Transverse colon (tissue), 4 donors: ENCODE results near the gene C1orf174. TPM values are rescaled to one million over a fixed set of nuclear protein-coding genes. Genes with fewer than 3 reads are reported as not detected.

Experiments used
- DNase-seq: peaks from one replicate; pipeline ENCODE4 v3.0.0-alpha.2; 2019
- H3K27ac ChIP-seq, 4 donors: fragments of 200-600 bp; sonication (generic); 2 replicates each; pipeline ENCODE4 v1.5.1; 2016 to 2018; ENCODE audit warnings: inconsistent platforms in 4 of 4
- H3K27me3 ChIP-seq: fragments of 200-600 bp; sonication (generic); 2 replicates; pipeline ENCODE4 v1.5.1; 2017; ENCODE audit warnings: inconsistent platforms
- H3K36me3 ChIP-seq, 4 donors: fragments of 200-600 bp; sonication (generic); 2 replicates each; pipeline ENCODE4 v1.5.1; 2017 to 2019; ENCODE audit warnings: inconsistent platforms in 4 of 4
- H3K4me1 ChIP-seq, 4 donors: fragments of 200-600 bp; sonication (generic); 2 replicates each; pipeline ENCODE4 v1.5.1; 2017 to 2020; ENCODE audit warnings: inconsistent platforms in 4 of 4
- H3K4me3 ChIP-seq, 4 donors: fragments of 200-600 bp; sonication (generic); 1 replicate in 1 of 4; 2 replicates in 3 of 4; pipeline versions ENCODE4 v1.5.1 to v1.6.1; 2017 to 2019; ENCODE audit warnings: inconsistent platforms in 4 of 4
- H3K9me3 ChIP-seq, 2 donors: fragments of 200-600 bp; sonication (generic); 2 replicates each; pipeline ENCODE4 v1.5.1; 2017 to 2019; ENCODE audit warnings: inconsistent platforms in 2 of 2
- EP300 ChIP-seq: sonication (generic); formaldehyde crosslinking; IDR thresholded peaks from one replicate; pipeline ENCODE4 v1.6.1; 2017; ENCODE audit warnings: antibody characterized with exemption, low read depth
- POLR2A ChIP-seq: fragments of 450-650 bp; IDR thresholded peaks from one replicate; pipeline ENCODE4 v1.6.1; 2016; ENCODE audit warnings: antibody characterized with exemption, mild to moderate bottlenecking, moderate library complexity
- POLR2AphosphoS5 ChIP-seq, 3 donors: sonication (generic); formaldehyde crosslinking; IDR thresholded peaks; one replicate each; pipeline ENCODE4 v1.6.1; 2016; ENCODE audit warnings: antibody characterized with exemption in 3 of 3
- WGBS, 2 donors: methylation state at CpG; one replicate each; pipeline ENCODE4 v1.1.5; 2018; ENCODE audit warnings: low coverage in 1 of 2; 5-methylcytosine and 5-hydroxymethylcytosine counted together
- in situ Hi-C, 4 donors: fragments of 200-750 bp; cut with MboI; loops; one replicate each; pipeline versions ENCODE4 v1.15.0 to v1.15.1; 2017; ENCODE audit warnings: low sequenced_read_pairs in 3 of 4, low pct_ligation_motif_present in 1 of 4, low pct_unique_long_range_greater_than_20kb in 1 of 4
- intact Hi-C: fragments of 100-400 bp; cut with DNase I; formaldehyde crosslinking; loops from one replicate; pipeline ENCODE4 v1.15.1; 2023; ENCODE audit warnings: low total_unique reads
- total RNA-seq, 4 donors: library from RNA; depleted of rRNA; stranded (reverse); fragments of >200 nt; gene quantifications; one replicate each; pipeline ENCODE4 v1.1.0, GENCODE V29; 2016
- TF ChIP-seq, protein P1 (sequence below), 5 experiments: fragments of 200-600 bp in 3 of 5; fragments of 450-650 bp in 2 of 5; sonication (generic) in 3 of 5; IDR thresholded peaks; 1 replicate in 2 of 5; 2 replicates in 3 of 5; pipeline ENCODE4 v1.5.1; 2016 to 2017; ENCODE audit warnings: antibody characterized with exemption in 5 of 5, inconsistent platforms in 3 of 5, mild to moderate bottlenecking in 2 of 5, moderate library complexity in 1 of 5

Gene C1orf174
- total RNA-seq, 4 donors from 2014 or later = 23.5 to 45.4 (median 36.6) TPM

DNA sequence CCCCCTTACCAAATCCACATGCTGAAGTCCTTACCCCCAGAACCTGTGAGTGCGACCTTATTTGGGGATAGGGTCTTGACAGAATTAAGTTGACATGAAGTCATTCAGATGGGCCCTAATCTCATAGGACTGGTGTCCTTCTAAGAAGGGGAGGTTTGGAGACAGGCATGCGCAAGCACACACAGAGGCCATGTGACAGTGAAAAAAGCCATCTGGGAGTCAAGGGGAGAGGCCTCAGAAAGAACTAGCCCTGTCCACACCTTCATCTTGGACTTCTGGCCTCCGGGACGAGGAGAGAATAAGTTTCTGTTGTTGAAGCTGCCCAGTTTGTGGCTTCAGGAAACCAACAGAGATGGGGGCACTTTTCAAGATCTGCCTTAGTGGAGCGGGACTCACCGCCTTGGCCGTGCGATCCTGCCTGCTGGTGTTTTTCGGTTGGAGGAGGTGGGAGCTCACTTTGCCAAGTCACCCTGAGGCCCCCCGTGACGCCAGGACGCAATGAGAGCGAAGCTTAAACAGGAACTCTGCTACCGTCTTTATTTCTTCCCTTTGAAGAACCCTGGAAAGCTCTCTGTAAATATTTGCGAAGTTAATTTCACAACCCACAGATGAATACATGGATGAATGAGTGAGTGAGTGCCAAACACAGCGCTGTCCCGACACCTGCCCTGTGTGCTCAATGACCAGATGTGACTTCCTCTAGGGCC, 42.5 kb upstream of the C1orf174 start:
- Histone ChIP-seq H3K27ac (peak overlapping the region in 1 of 4 donors; percentile 48), H3K36me3 (no peaks in the 10 kb centered on the region), H3K4me1 (no peaks in the 10 kb centered on the region), H3K27me3 (no peaks in the 10 kb centered on the region), H3K9me3 (no peaks in the 10 kb centered on the region), H3K4me3 (no peak overlapping the region)
- WGBS, 2 donors = 53 to 76% methylated on average over 9 to 17 of the region's 17 CpGs
- in situ Hi-C loops = no loop called here
- peak; percentile 27 for DNase-seq
- TF ChIP-seq, protein P1, sequence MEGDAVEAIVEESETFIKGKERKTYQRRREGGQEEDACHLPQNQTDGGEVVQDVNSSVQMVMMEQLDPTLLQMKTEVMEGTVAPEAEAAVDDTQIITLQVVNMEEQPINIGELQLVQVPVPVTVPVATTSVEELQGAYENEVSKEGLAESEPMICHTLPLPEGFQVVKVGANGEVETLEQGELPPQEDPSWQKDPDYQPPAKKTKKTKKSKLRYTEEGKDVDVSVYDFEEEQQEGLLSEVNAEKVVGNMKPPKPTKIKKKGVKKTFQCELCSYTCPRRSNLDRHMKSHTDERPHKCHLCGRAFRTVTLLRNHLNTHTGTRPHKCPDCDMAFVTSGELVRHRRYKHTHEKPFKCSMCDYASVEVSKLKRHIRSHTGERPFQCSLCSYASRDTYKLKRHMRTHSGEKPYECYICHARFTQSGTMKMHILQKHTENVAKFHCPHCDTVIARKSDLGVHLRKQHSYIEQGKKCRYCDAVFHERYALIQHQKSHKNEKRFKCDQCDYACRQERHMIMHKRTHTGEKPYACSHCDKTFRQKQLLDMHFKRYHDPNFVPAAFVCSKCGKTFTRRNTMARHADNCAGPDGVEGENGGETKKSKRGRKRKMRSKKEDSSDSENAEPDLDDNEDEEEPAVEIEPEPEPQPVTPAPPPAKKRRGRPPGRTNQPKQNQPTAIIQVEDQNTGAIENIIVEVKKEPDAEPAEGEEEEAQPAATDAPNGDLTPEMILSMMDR (IDR thresholded peaks at IDR 0.05) = no peak
- intact Hi-C loops = no loop called here

DNA sequence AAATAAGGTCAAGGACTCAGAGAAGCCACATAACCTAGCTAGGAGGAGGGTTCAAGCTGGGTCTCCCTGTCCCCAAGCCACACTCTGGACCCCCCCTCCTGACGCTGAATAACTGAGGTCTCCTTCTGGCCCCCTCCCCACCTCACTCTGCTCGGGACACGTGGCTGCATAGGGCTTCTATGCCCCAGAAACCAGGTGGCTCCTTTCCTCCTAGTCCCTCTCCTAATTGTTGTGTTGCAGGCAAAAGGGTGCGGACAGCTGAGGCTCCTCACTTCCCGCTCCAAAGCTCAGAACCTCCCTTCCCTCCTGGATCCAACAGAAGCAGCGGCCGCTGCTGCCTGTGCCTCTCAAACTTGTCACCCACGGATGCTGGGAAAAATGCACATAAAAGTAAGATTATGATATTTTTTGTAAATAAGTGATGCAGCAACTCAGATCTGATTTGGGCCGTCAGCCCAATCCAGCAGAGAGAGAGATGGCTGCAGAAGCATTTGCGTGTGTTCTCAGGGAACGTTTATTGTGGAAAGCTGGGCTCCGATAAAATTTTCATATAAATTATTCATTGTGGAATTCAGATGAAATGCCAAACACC, 40.8 kb upstream of the C1orf174 start:
- 64 to 76% methylated on average over 5 to 12 of the region's 12 CpGs for WGBS, 2 donors
- intact Hi-C loops = no loop called here

DNA sequence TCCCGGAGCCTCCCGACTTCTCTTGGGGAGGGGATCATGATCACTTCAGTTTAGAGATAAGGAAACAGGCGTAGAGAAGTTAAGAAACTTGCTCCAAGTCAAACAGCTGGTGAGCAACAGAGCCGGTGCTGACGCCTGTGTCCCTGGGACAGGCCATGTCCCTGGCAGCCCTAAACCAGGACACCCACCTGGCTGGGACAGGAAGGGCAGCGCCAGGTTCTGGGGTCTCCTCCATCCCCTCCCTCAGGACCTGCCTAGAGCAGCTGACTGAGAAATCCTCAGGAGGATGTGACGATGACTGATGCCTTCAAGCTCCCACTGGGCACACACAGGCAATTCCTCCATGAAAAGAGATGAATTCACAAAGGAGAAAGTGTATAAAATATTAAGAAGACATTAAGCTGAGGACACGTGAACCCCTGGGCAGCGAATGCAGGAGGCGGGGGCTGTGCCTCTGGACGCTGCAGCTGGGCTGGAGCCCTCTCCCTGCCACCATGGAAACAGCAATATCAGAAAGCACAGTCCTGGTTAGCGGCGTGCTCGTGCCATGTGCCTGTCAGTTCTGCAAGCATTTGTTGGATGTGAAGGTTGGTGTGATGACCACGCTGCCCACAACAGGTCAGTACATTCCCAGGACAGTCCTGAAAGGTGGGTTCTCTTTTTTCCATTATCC, 40.1 kb upstream of the C1orf174 start:
- Histone ChIP-seq H3K9me3 (peaks cover 4 to 5% of the 10 kb centered on the region in 2 donors), H3K4me3 (no peak overlapping the region), H3K27me3 (peaks cover 3% of the 10 kb centered on the region), H3K36me3 (no peaks in the 10 kb centered on the region), H3K4me1 (no peaks in the 10 kb centered on the region), H3K27ac (no peak overlapping the region)
- intact Hi-C loops (no loop called here), in situ Hi-C loops (no loop called here)
- DNase-seq = no peak
- WGBS, 2 donors = 50 to 74% methylated on average over 1 to 15 of the region's 15 CpGs
- TF ChIP-seq POLR2AphosphoS5 (IDR thresholded peaks at IDR 0.05) (no peak), POLR2A (no peak)

More for the DNA sequence above, 40.8 kb upstream of the C1orf174 start:
- TF ChIP-seq POLR2A (no peak), POLR2AphosphoS5 (IDR thresholded peaks at IDR 0.05) (no peak), EP300 (no peak)
- TF ChIP-seq, protein P1 (IDR thresholded peaks at IDR 0.05) = no peak
- in situ Hi-C loops = no loop called here
- H3K4me3 ChIP-seq = no peak overlapping the region
- no peak overlapping the region for H3K27ac ChIP-seq
- H3K9me3 ChIP-seq = peaks cover 4 to 5% of the 10 kb centered on the region in 2 donors
- H3K36me3 ChIP-seq = no peaks in the 10 kb centered on the region
- no peaks in the 10 kb centered on the region for H3K27me3 ChIP-seq
- DNase-seq = no peak
- H3K4me1 ChIP-seq = no peaks in the 10 kb centered on the region

DNA sequence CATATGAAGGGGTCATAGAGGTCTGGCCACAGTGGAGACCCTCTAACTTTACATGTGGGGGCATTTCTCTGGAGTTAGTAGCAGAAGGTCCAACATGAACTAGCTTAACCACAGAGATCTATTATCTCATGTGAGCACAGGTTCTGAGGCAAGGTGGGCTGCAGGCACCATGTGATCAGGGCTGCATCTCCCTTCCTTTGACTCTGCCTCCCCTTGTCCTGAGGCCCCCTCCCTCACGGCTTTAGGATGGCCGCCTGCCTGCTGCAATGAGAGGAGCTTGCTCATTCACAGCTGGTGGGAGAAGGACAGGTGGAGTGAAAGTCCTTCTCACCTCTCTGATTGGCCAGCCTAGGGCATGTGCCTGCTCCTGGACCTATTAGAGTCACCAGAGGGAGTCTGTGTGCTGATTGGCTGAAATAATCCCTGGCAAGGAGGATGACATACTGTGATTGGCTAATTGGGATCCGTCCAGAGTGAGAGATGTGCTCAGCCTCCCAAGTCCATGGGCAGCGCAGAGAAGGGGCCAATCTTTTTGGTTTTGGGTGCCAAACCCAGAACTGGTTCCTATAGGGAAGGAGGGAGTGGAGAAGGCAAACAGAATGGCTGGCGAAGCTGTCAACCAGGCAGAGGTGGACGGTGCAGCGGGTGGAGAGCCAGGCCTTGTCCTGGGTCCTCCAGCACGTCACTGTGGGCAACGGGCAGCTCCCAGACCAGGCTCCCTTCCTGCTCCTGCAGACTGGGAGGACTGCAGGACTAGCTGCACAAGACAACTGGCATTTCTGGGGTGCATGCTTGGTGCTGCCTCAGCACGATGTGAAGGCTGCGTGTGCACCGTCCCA, 39.4 kb upstream of the C1orf174 start:
- Histone ChIP-seq H3K36me3 (no peaks in the 10 kb centered on the region), H3K4me3 (no peak overlapping the region), H3K27ac (no peak overlapping the region), H3K9me3 (peaks cover 4 to 5% of the 10 kb centered on the region in 2 donors), H3K27me3 (peaks cover 5% of the 10 kb centered on the region), H3K4me1 (no peaks in the 10 kb centered on the region)
- intact Hi-C loops (no loop called here), in situ Hi-C loops (no loop called here)
- no peak for DNase-seq
- TF ChIP-seq EP300 (no peak), POLR2AphosphoS5 (IDR thresholded peaks at IDR 0.05) (no peak), POLR2A (no peak)
- TF ChIP-seq, protein P1 (IDR thresholded peaks at IDR 0.05) = no peak
- 83% methylated on average over 12 of the region's 12 CpGs; no CpG with 5 or more reads in 1 of the 2 donors for WGBS, 2 donors
